Lung (tissue), 12 donors: ENCODE data around the gene SERPINB12. TPM values are rescaled to one million over a fixed set of nuclear protein-coding genes. Genes with fewer than 3 reads are reported as not detected.

ENCODE experiments used
- ATAC-seq: fragments of 200-7000 bp; cut with Tn5 transposase; one replicate; pipeline ENCODE4 v1.9.1; 2020; ENCODE audit warnings: moderate number of reproducible peaks; ENCODE audit not compliant: insufficient read depth, low FRiP score
- DNase-seq, 3 donors: peaks; one replicate each; pipeline ENCODE4 v3.0.0-alpha.2; 2013 to 2017
- H3K27ac ChIP-seq, 2 donors: one replicate each; pipeline ENCODE4 v1.5.1; 2013; ENCODE audit warnings: mild to moderate bottlenecking in 2 of 2, moderate library complexity in 2 of 2, control low read depth in 1 of 2, inconsistent platforms in 1 of 2, low read depth in 1 of 2, low read length in 1 of 2
- H3K27me3 ChIP-seq, 3 donors: one replicate each; pipeline ENCODE4 v1.5.1; 2013; ENCODE audit warnings: low read length in 2 of 3; ENCODE audit not compliant: control insufficient read depth in 3 of 3, insufficient read depth in 3 of 3
- H3K36me3 ChIP-seq, 4 donors: one replicate each; pipeline ENCODE4 v1.5.1; 2013; ENCODE audit warnings: low read length in 4 of 4, mild to moderate bottlenecking in 1 of 4, moderate library complexity in 1 of 4; ENCODE audit not compliant: control insufficient read depth in 4 of 4, insufficient read depth in 4 of 4
- H3K4me1 ChIP-seq, 5 donors: one replicate each; pipeline ENCODE4 v1.5.1; 2013; ENCODE audit warnings: low read length in 5 of 5, mild to moderate bottlenecking in 2 of 5, moderate library complexity in 1 of 5; ENCODE audit not compliant: control insufficient read depth in 5 of 5, insufficient read depth in 5 of 5
- H3K4me3 ChIP-seq: one replicate; pipeline ENCODE4 v1.5.1; 2013; ENCODE audit warnings: mild to moderate bottlenecking, control low read depth, moderate library complexity
- H3K9ac ChIP-seq, 2 donors: one replicate each; pipeline ENCODE4 v1.5.1; 2013; ENCODE audit warnings: low read length in 2 of 2, control low read depth in 1 of 2; ENCODE audit not compliant: insufficient read depth in 1 of 2
- H3K9me3 ChIP-seq, 4 donors: one replicate each; pipeline ENCODE4 v1.5.1; 2013; ENCODE audit warnings: low read length in 3 of 4, mild to moderate bottlenecking in 1 of 4, moderate library complexity in 1 of 4; ENCODE audit not compliant: control insufficient read depth in 4 of 4, insufficient read depth in 3 of 4
- CTCF ChIP-seq: IDR thresholded peaks from 2 replicates; pipeline ENCODE4 v1.5.1; 2012; ENCODE audit warnings: mild to moderate bottlenecking; ENCODE audit errors: control extremely low read depth, extremely low read depth
- WGBS, 2 donors: extraction: QIAGEN DNeasy Blood & Tissue Kit; methylation state at CpG; one replicate each; pipeline ENCODE4 v1.1.7; 2013; 5-methylcytosine and 5-hydroxymethylcytosine counted together
- polyA plus RNA-seq, 2 donors: library from polyadenylated mRNA; stranded (reverse); fragments of 200-250 nt; gene quantifications; one replicate each; pipeline ENCODE4 v1.2.1, GENCODE V29; 2013
- total RNA-seq, 2 donors: library from RNA; depleted of rRNA in 1 of 2; stranded (reverse); fragments of >200 nt in 1 of 2; gene quantifications; one replicate each; pipeline ENCODE4 v1.2.1, GENCODE V29; 2014 to 2021
- donor health status: control.
- donor health status: control.
- donor health status: Bipolar disorder and iron deficiency.
- donor health status: healthy.
- donor health status: DM: yes; HTN: yes; CAD: no.

SERPINB12 gene
- total and polyA plus RNA-seq, 4 donors: not detected

GRCh38 chr18:63539904-63540510, 2.2 kb upstream of the SERPINB12 start:
- no peak for ATAC-seq
- H3K9me3 ChIP-seq: no peaks in the 10 kb centered on the region
- peak in 1 of 3 donors; percentile 3 for DNase-seq

GRCh38 chr18:63544017-63544416, 1.8 kb downstream of the SERPINB12 start:
- peaks cover 0 to 3% (median 0%) of the 10 kb centered on the region in 3 donors for H3K27me3 ChIP-seq
- no peak overlapping the region for H3K27ac ChIP-seq
- 87 to 88% methylated on average over 2 of the region's 2 CpGs for WGBS, 2 donors
- H3K4me3 ChIP-seq: no peak overlapping the region
- ATAC-seq (no peak), DNase-seq (no peak)
- H3K4me1 ChIP-seq: peaks cover 0 to 2% (median 0%) of the 10 kb centered on the region in 5 donors
- H3K9ac ChIP-seq: no peak overlapping the region
- no peak for TF ChIP-seq CTCF
- H3K36me3 ChIP-seq: no peaks in the 10 kb centered on the region
- H3K9me3 ChIP-seq: no peaks in the 10 kb centered on the region

More at GRCh38 chr18:63539904-63540510, 2.2 kb upstream of the SERPINB12 start:
- Histone ChIP-seq H3K36me3 (no peaks in the 10 kb centered on the region), H3K9ac (no peak overlapping the region), H3K27me3 (no peaks in the 10 kb centered on the region), H3K4me3 (no peak overlapping the region), H3K27ac (no peak overlapping the region), H3K4me1 (peaks cover 0 to 2% (median 0%) of the 10 kb centered on the region in 5 donors)
- WGBS, 2 donors: 45 to 72% methylated on average over 3 of the region's 3 CpGs
- TF ChIP-seq CTCF: no peak

- Histone ChIP-seq H3K36me3 (no peaks in the 10 kb centered on the region), H3K4me3 (no peak overlapping the region), H3K9ac (no peak overlapping the region), H3K27me3 (peaks cover 0 to 3% (median 0%) of the 10 kb centered on the region in 3 donors), H3K4me1 (peaks cover 0 to 2% (median 0%) of the 10 kb centered on the region in 5 donors), H3K27ac (no peak overlapping the region), H3K9me3 (no peaks in the 10 kb centered on the region)
- DNase-seq: no peak
- 75 to 89% methylated on average over 3 of the region's 3 CpGs for WGBS, 2 donors
- no peak for TF ChIP-seq CTCF
- peak; percentile 19 for ATAC-seq
Measured at GRCh38 chr18:63545000-63545399, 2.8 kb downstream of the SERPINB12 start.
